Left ventricle myocardium inferior (tissue), 1 donor: ENCODE data around the gene ZNF687. TPM values are rescaled to one million over a fixed set of nuclear protein-coding genes. Genes with fewer than 3 reads are reported as not detected.
A peak's percentile ranks its signal among the peaks of the same experiment; 100 is the strongest.

Experiments used
- DNase-seq: peaks from one replicate; pipeline ENCODE4 v3.0.0-alpha.2; 2020
- H3K27ac ChIP-seq: fragments of 200-600 bp; replicated peaks from 2 replicates; pipeline ENCODE4 v1.8.0; 2021
- H3K27me3 ChIP-seq: fragments of 200-600 bp; 2 replicates; pipeline ENCODE4 v1.8.0; 2021; ENCODE audit warnings: low read depth
- H3K36me3 ChIP-seq: fragments of 200-600 bp; 2 replicates; pipeline ENCODE4 v1.8.0; 2021
- H3K4me1 ChIP-seq: fragments of 200-600 bp; 2 replicates; pipeline ENCODE4 v1.8.0; 2021
- H3K4me3 ChIP-seq: fragments of 200-600 bp; 2 replicates; pipeline ENCODE4 v1.8.0; 2021; ENCODE audit warnings: mild to moderate bottlenecking, moderate library complexity
- H3K9me3 ChIP-seq: fragments of 200-600 bp; replicated peaks from 2 replicates; pipeline ENCODE4 v1.8.0; 2021
- CTCF ChIP-seq: fragments of 200-600 bp; IDR thresholded peaks from 2 replicates; pipeline ENCODE4 v1.8.0; 2021; ENCODE audit warnings: antibody characterized with exemption, mild to moderate bottlenecking, borderline replicate concordance
- intact Hi-C: fragments of 100-400 bp; cut with micrococcal nuclease; formaldehyde crosslinking; loops from one replicate; pipeline ENCODE4 v1.11.0; 2022
- total RNA-seq: library from RNA; stranded (reverse); fragmentation: NEBNext Ultra II Directional; extraction: Animal tissue kit (Norgen Biotek cat#: 25700); gene quantifications from one replicate; pipeline ENCODE4 v1.2.1, GENCODE V29; 2021
- donor health status: DM: no; HTN: yes; CAD: no; lungs with severe emphysema.

ZNF687 gene
- total RNA-seq, 1 donor from 2014 or later, result 11.2 TPM

GRCh38 chr1:151327223-151327902 is 45.3 kb downstream of the ZNF687 start, which contains the start of gene PI4KB:
PI4KB (minus strand) TSS chr1:151327416; CDS start chr1:151316481, 10,935 bp downstream.
- Histone ChIP-seq H3K27me3 (no peaks in the 10 kb centered on the region), H3K27ac (peak within 1 kb of the TSS; percentile 98), H3K4me1 (peaks cover 51% of the 10 kb centered on the region), H3K9me3 (no peaks in the 10 kb centered on the region), H3K4me3 (peak within 1 kb of the TSS; percentile 94), H3K36me3 (peaks cover 32% of the 10 kb centered on the region)
- intact Hi-C loops, result no loop called here
- no peak for TF ChIP-seq CTCF
- peak; percentile 87 for DNase-seq

- Histone ChIP-seq H3K4me1 (peaks cover 46% of the 10 kb centered on the region), H3K27ac (peak overlapping the region; percentile 98), H3K36me3 (peaks cover 25% of the 10 kb centered on the region), H3K4me3 (peak overlapping the region; percentile 94), H3K27me3 (no peaks in the 10 kb centered on the region), H3K9me3 (no peaks in the 10 kb centered on the region)
- intact Hi-C loops, result no loop called here
- no peak for DNase-seq
- no peak for TF ChIP-seq CTCF
Measured at GRCh38 chr1:151327903-151328674, 46.0 kb downstream of the ZNF687 start.

GRCh38 chr1:151334822-151335221 is 52.7 kb downstream of the ZNF687 start:
- no peak for TF ChIP-seq CTCF
- Histone ChIP-seq H3K36me3 (no peaks in the 10 kb centered on the region), H3K9me3 (no peaks in the 10 kb centered on the region), H3K4me3 (no peak overlapping the region), H3K4me1 (no peaks in the 10 kb centered on the region), H3K27ac (no peak overlapping the region), H3K27me3 (no peaks in the 10 kb centered on the region)
- DNase-seq, result no peak
- intact Hi-C loops, result loop anchor here (5.0 kb wide), 1 partner anchor 33 kb away; no protein-coding TSS in a partner anchor

GRCh38 chr1:151336556-151336955 is 54.5 kb downstream of the ZNF687 start:
- no peak overlapping the region for H3K4me3 ChIP-seq

More at GRCh38 chr1:151336556-151336955, 54.5 kb downstream of the ZNF687 start:
- Histone ChIP-seq H3K27me3 (no peaks in the 10 kb centered on the region), H3K36me3 (no peaks in the 10 kb centered on the region), H3K4me1 (no peaks in the 10 kb centered on the region), H3K9me3 (no peaks in the 10 kb centered on the region), H3K27ac (no peak overlapping the region)
- TF ChIP-seq CTCF, result no peak
- DNase-seq, result no peak
- intact Hi-C loops, result loop anchor here (5.0 kb wide), 1 partner anchor 34 kb away; no protein-coding TSS in a partner anchor
